Lower lobe of right lung (tissue), 2 donors: ENCODE data around the gene TMIGD1. TPM values are rescaled to one million over a fixed set of nuclear protein-coding genes. Genes with fewer than 3 reads are reported as not detected.

Experiments
- ATAC-seq, 2 donors: fragments of 200-7000 bp; cut with Tn5 transposase; one replicate each; pipeline ENCODE4 v1.9.1; 2020 to 2022; ENCODE audit warnings: mild to moderate bottlenecking in 2 of 2, moderate library complexity in 2 of 2
- DNase-seq: peaks from one replicate; pipeline ENCODE4 v3.0.0-alpha.2; 2020
- H3K27ac ChIP-seq: fragments of 200-600 bp; one replicate; pipeline ENCODE4 v1.8.0; 2022
- H3K27me3 ChIP-seq: fragments of 200-600 bp; one replicate; pipeline ENCODE4 v1.8.0; 2022; ENCODE audit warnings: low read depth
- H3K36me3 ChIP-seq: fragments of 200-600 bp; one replicate; pipeline ENCODE4 v1.8.0; 2022; ENCODE audit warnings: mild to moderate bottlenecking
- H3K4me1 ChIP-seq: fragments of 200-600 bp; one replicate; pipeline ENCODE4 v1.8.0; 2022
- H3K4me3 ChIP-seq: fragments of 200-600 bp; one replicate; pipeline ENCODE4 v1.8.0; 2022; ENCODE audit warnings: mild to moderate bottlenecking
- H3K9me3 ChIP-seq: fragments of 200-600 bp; one replicate; pipeline ENCODE4 v1.8.0; 2022
- CTCF ChIP-seq: fragments of 200-600 bp; IDR thresholded peaks from one replicate; pipeline ENCODE4 v1.8.0; 2022; ENCODE audit warnings: antibody characterized with exemption, mild to moderate bottlenecking
- intact Hi-C: fragments of 100-400 bp; cut with DNase I; formaldehyde crosslinking; loops from one replicate; pipeline ENCODE4 v1.11.0; 2022
- total RNA-seq: library from RNA; stranded (reverse); fragmentation: NEBNext Ultra II Directional; extraction: Animal tissue kit (Norgen Biotek cat#: 25700); gene quantifications from one replicate; pipeline ENCODE4 v1.2.1, GENCODE V29; 2021
- donor health status: DM: no; HTN: yes; CAD: no; lungs with severe emphysema.

The TMIGD1 gene
- total RNA-seq, 1 donor from 2014 or later, result not detected

DNA sequence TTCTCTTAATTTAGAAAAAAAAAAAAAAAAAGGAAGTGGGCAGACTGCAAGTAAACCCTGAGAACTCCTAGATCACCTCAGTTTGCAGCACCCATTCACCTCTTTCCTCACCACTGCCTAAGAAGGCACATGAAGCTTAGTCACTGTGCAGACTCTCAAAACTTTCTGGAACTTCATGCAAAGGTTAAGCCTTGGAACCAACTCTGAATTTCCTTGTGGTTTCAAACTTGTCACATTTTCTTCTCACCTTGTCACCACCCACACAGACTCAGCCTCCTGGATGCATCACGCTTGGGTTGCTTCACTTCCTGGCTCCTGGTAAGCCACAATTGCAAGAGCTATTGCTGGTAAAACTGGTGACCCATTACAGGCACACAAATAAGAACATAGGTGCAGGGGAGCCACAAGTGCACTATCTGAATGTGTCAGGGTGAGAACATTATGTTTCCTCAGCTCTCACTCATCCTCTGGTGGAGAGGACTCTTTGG lies 29.9 kb upstream of the TMIGD1 start:
- DNase-seq, result no peak
- peak; percentile 79 to 88 for ATAC-seq
- Histone ChIP-seq H3K9me3 (peaks cover 8% of the 10 kb centered on the region), H3K27ac (no peak overlapping the region), H3K27me3 (no peaks in the 10 kb centered on the region), H3K4me1 (no peaks in the 10 kb centered on the region), H3K4me3 (no peak overlapping the region), H3K36me3 (no peaks in the 10 kb centered on the region)
- intact Hi-C loops, result no loop called here
- no peak for TF ChIP-seq CTCF

DNA sequence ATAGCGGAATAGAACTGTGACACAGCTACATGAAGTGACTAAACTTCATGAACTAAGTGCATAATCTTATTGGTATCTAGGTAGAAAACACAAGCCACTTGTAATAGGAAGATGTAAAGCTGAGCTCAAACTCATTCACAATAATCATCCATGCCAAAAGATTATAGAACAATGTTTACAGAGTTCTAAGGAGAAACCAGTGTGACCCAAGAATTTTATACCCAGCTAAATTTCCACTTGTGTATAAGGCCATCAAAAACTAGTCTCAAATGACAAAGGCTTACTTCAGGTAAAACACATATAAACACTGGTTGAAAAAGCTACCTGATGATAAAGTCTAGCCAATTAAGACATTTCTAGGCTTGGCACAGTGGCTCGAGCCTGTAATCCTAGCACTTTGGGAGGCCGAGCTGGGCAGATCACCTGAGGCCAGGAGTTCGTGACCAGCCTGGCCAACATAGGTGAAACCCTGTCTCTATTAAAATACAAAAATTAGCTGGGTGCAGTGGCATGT lies 28.0 kb upstream of the TMIGD1 start:
- Histone ChIP-seq H3K36me3 (no peaks in the 10 kb centered on the region), H3K4me3 (no peak overlapping the region), H3K4me1 (no peaks in the 10 kb centered on the region), H3K27me3 (no peaks in the 10 kb centered on the region), H3K27ac (no peak overlapping the region), H3K9me3 (peaks cover 8% of the 10 kb centered on the region)
- TF ChIP-seq CTCF, result no peak
- ATAC-seq, result no peak
- intact Hi-C loops, result no loop called here
- DNase-seq, result no peak

DNA sequence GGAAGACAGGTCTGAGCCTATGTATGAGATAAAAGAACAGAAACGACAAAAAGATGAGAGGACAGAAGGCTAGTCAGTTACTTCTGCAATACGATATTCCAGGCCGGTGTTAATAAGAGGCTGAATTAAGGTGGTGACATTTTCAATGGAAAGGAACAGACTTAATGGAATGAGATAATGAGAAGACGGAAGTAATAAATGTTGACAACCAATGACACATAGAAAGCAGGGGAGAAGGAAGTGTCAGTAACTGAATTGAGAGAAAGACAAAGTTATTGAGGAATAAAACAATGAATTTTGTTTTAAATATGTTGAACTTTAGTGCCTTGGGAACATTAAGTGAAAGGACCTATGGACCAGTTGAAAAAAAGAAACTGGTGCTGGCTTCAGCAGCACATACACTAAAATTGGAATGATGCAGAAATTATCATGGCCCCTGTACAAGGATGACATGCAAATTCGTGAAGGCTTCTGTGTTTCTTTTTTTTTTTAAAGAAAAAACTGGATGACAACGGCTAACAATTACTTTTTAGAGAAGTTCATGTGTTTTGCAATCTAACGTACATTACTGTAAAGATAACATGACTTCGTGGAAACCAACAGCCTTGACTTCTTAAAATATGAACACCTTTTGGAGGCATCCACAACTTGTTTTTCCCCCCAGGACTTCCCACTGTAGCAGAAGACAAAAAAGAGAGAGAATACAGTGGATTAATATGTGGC lies 26.4 kb upstream of the TMIGD1 start:
- TF ChIP-seq CTCF, result no peak
- peaks cover 8% of the 10 kb centered on the region for H3K9me3 ChIP-seq
- no peak for ATAC-seq
- no peak overlapping the region for H3K27ac ChIP-seq
- H3K27me3 ChIP-seq, result no peaks in the 10 kb centered on the region
- intact Hi-C loops, result no loop called here
- DNase-seq, result no peak
- H3K4me1 ChIP-seq, result no peaks in the 10 kb centered on the region
- H3K36me3 ChIP-seq, result no peaks in the 10 kb centered on the region
- H3K4me3 ChIP-seq, result no peak overlapping the region

DNA sequence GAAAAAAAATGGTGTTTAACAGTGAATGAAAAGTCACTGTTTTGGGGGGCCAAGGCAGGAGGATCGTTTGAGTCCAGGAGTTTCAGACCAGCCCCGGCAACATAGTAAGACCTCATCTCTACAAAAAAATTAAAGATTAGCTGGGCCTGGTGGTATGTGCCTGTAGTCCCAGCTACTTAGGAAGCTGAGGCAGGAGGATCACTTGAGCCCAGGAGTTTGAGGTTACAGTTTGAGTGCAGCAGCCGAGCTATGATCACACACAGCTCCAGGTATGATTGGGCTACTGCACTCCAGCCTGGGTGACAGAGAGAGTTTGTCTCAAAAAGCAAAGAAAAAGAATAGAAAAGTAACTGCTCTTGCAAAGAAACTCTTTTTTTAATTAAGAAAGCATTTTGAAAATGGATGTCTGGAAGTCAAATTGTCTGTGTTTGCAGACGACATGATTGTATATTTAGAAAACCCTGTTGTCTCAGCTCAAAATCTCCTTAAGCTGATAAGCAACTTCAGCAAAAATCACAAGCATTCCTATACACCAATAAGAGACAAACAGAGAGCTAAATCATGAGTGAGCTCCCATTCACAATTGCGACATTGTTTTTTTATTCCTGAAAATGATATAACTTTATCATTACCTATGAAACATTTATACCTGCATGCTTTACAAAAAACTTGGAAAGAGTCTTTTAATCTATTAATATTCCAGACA lies 24.4 kb upstream of the TMIGD1 start:
- H3K9me3 ChIP-seq, result peaks cover 8% of the 10 kb centered on the region
- H3K4me3 ChIP-seq, result no peak overlapping the region
- ATAC-seq (no peak), DNase-seq (no peak)
- H3K27ac ChIP-seq, result no peak overlapping the region
- no peaks in the 10 kb centered on the region for H3K36me3 ChIP-seq
- H3K27me3 ChIP-seq, result no peaks in the 10 kb centered on the region
- TF ChIP-seq CTCF, result no peak
- H3K4me1 ChIP-seq, result no peaks in the 10 kb centered on the region
- intact Hi-C loops, result no loop called here

GRCh38 chr17:30357476-30357875 lies 23.6 kb upstream of the TMIGD1 start:
- DNase-seq, result no peak
- Histone ChIP-seq H3K27me3 (no peaks in the 10 kb centered on the region), H3K4me1 (no peaks in the 10 kb centered on the region), H3K27ac (no peak overlapping the region), H3K4me3 (no peak overlapping the region), H3K9me3 (peaks cover 8% of the 10 kb centered on the region), H3K36me3 (no peaks in the 10 kb centered on the region)
- ATAC-seq, result no peak
- TF ChIP-seq CTCF, result no peak
- intact Hi-C loops, result no loop called here
